Measurements from ENCODE around the gene ACVR1B. TPM values are rescaled to one million over a fixed set of nuclear protein-coding genes. Genes with fewer than 3 reads are reported as not detected.
A peak's percentile ranks its signal among the peaks of the same experiment; 100 is the strongest.

Gene ACVR1B
- total and polyA plus RNA-seq, 3 donors from 2014 or later, result 36.8 to 44.6 (median 37.3) TPM

- no peaks in the 10 kb centered on the region for H3K36me3 ChIP-seq (ENCODE audit: low read depth, missing control alignments)
- intact Hi-C loops (cut with DNase I; ENCODE audit: low total_unique reads), result no loop called here
- DNase-seq, result peak; percentile 41
- H3K4me3 ChIP-seq, result no peak overlapping the region
- 45 to 57% methylated on average over 6 to 8 of the region's 8 CpGs for WGBS, 2 donors
- peaks cover 81% of the 10 kb centered on the region for H3K4me1 ChIP-seq
- H3K27ac ChIP-seq, result peak overlapping the region; percentile 87 to 88
- no peaks in the 10 kb centered on the region for H3K27me3 ChIP-seq
- H3K9me3 ChIP-seq, result no peaks in the 10 kb centered on the region
- TF ChIP-seq POLR2A (IDR thresholded peaks at IDR 0.05) (no peak), CTCF (IDR thresholded peaks at IDR 0.05) (no peak)
Measured at GRCh38 chr12:52042706-52043385, 91.3 kb downstream of the ACVR1B start.

- Histone ChIP-seq H3K9me3 (no peaks in the 10 kb centered on the region), H3K4me3 (no peak overlapping the region), H3K36me3 (ENCODE audit: low read depth, missing control alignments) (no peaks in the 10 kb centered on the region), H3K27ac (peak overlapping the region; percentile 87 to 88), H3K4me1 (peaks cover 73% of the 10 kb centered on the region), H3K27me3 (no peaks in the 10 kb centered on the region)
- peak; percentile 44 for DNase-seq
- TF ChIP-seq POLR2A (IDR thresholded peaks at IDR 0.05) (no peak), CTCF (IDR thresholded peaks at IDR 0.05) (no peak)
- WGBS, 2 donors, result 53 to 58% methylated on average over 8 to 21 of the region's 21 CpGs
- intact Hi-C loops (cut with DNase I; ENCODE audit: low total_unique reads), result no loop called here
Measured at GRCh38 chr12:52043386-52044212, 92.1 kb downstream of the ACVR1B start.

DNA sequence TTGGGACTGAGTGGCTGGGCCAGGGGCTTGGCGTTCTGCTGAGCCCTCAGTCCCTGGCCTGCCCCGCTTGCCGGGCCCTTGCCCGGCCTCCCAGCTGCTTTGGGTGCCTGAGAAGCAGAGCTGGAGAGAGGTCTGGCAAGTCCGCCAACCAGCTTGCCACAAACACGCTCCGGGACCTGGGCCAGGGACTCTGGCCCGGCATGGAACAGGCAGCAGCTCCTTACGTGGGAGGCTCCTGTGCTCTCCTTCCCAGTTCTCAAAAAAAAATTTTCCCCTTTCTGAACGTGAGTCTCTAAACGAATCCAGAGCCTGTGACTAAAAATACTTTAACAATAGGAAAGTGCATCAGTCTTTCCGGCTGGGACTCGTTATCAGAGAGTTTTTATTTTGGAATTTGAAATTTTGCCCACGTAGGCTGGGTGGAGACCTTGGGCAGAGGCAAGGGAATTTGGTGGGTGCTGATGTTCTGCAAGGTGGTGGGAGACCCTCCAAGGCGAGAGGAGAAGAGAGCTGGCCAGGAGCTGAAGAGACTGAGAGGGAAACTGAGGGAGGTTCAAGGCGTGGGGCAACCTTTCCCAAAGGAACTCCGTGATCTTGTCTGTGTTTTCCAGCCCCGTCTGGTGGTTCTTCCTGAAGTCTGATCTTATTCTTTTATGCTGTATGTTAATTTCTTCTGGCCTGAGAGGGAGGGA, 92.9 kb downstream of the ACVR1B start:
- Histone ChIP-seq H3K27ac (peak overlapping the region; percentile 87 to 88), H3K36me3 (ENCODE audit: low read depth, missing control alignments) (no peaks in the 10 kb centered on the region), H3K27me3 (no peaks in the 10 kb centered on the region), H3K4me1 (peaks cover 66% of the 10 kb centered on the region), H3K9me3 (no peaks in the 10 kb centered on the region), H3K4me3 (no peak overlapping the region)
- TF ChIP-seq POLR2A (IDR thresholded peaks at IDR 0.05) (no peak), CTCF (IDR thresholded peaks at IDR 0.05) (no peak)
- peak; percentile 92 for DNase-seq
- 28 to 31% methylated on average over 16 to 18 of the region's 18 CpGs for WGBS, 2 donors
- intact Hi-C loops (cut with DNase I; ENCODE audit: low total_unique reads), result no loop called here

DNA sequence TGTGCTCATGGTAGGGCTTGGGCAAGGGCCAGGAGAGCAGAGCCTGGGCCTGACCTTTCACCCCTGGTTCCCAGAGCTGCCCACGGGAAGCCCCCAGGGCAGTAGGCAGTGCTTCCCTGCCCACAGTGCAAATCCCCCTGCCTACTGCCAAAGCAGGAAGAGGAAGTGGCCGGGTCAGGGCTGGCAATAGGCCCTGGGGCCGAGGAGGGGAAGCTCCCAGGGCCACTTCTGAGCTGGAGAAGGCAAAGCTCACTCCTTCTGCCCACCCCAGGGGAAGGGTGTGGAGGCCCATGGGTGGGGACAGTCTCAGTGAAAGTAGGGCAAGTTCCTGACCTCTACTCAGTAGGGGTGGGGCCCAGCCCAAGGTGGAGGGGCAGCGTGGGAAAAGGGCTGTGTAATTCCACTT, 94.3 kb downstream of the ACVR1B start:
- WGBS, 2 donors, result 44 to 53% methylated on average over 2 to 4 of the region's 4 CpGs
- Histone ChIP-seq H3K27ac (peak overlapping the region; percentile 87 to 88), H3K4me1 (peaks cover 67% of the 10 kb centered on the region), H3K4me3 (no peak overlapping the region), H3K9me3 (no peaks in the 10 kb centered on the region), H3K36me3 (ENCODE audit: low read depth, missing control alignments) (no peaks in the 10 kb centered on the region), H3K27me3 (no peaks in the 10 kb centered on the region)
- DNase-seq, result no peak
- TF ChIP-seq POLR2A (IDR thresholded peaks at IDR 0.05), result no peak
- no peak for TF ChIP-seq CTCF (IDR thresholded peaks at IDR 0.05)
- intact Hi-C loops (cut with DNase I; ENCODE audit: low total_unique reads), result no loop called here

Small RNAs within 50 kb of the gene (small RNA-seq; reads per million reads assigned to genes)
- gene RNU6-574P, result 0 reads per million in 2 donors

Other genes starting within 250 kb of the ACVR1B start
- 1 to 10 TPM; 1.7 to 2.1 TPM for gene FIGNL2, start 103.0 kb upstream of the ACVR1B start, total RNA-seq
- 1.1 TPM for gene FIGNL2, start 103.0 kb upstream of the ACVR1B start, polyA plus RNA-seq (ENCODE audit: insufficient read depth, low read depth, low replicate concordance)
- under 1 TPM in 1 of 2 donors, not detected in 1; 0.68 TPM for gene ANKRD33, start 63.6 kb upstream of the ACVR1B start, total RNA-seq
- 0.25 TPM for gene ANKRD33, start 63.6 kb upstream of the ACVR1B start, polyA plus RNA-seq (ENCODE audit: insufficient read depth, low read depth, low replicate concordance)
- 1 to 10 TPM; 9.1 to 9.5 TPM for gene ACVRL1, start 44.2 kb upstream of the ACVR1B start, total RNA-seq
- 9.9 TPM for gene ACVRL1, start 44.2 kb upstream of the ACVR1B start, polyA plus RNA-seq (ENCODE audit: insufficient read depth, low read depth, low replicate concordance)
- gene TAMALIN, start 55.2 kb downstream of the ACVR1B start, total RNA-seq, result 10 to 100 TPM in 1 of 2 donors, 1 to 10 TPM in 1; 8.9 to 10.4 TPM
- gene TAMALIN, start 55.2 kb downstream of the ACVR1B start, polyA plus RNA-seq (ENCODE audit: insufficient read depth, low read depth, low replicate concordance), result 7.7 TPM
- 10 to 100 TPM; 55.1 to 88.5 TPM for gene NR4A1, start 99.7 kb downstream of the ACVR1B start, total RNA-seq
- gene NR4A1, start 99.7 kb downstream of the ACVR1B start, polyA plus RNA-seq (ENCODE audit: insufficient read depth, low read depth, low replicate concordance), result 41.5 TPM
- gene ATG101, start 118.3 kb downstream of the ACVR1B start, total RNA-seq, result 10 to 100 TPM; 52.6 to 64.5 TPM
- gene ATG101, start 118.3 kb downstream of the ACVR1B start, polyA plus RNA-seq (ENCODE audit: insufficient read depth, low read depth, low replicate concordance), result 64.5 TPM
- 10 to 100 TPM; 15.6 to 21.7 TPM for gene SMIM41, start 128.0 kb downstream of the ACVR1B start, total RNA-seq
- gene SMIM41, start 128.0 kb downstream of the ACVR1B start, polyA plus RNA-seq (ENCODE audit: insufficient read depth, low read depth, low replicate concordance), result 2.6 TPM
- under 1 TPM; 0.50 to 0.94 TPM for gene KRT80, start 240.3 kb downstream of the ACVR1B start, total RNA-seq
- 1.0 TPM for gene KRT80, start 240.3 kb downstream of the ACVR1B start, polyA plus RNA-seq (ENCODE audit: insufficient read depth, low read depth, low replicate concordance)